HCT116 (cell line): Measurements from ENCODE around the gene CDK19. TPM values are rescaled to one million over a fixed set of nuclear protein-coding genes. Genes with fewer than 3 reads are reported as not detected.

Experiments used
- ATAC-seq: fragments of 200-7000 bp; cut with Tn5 transposase; 2 replicates; pipeline ENCODE4 v1.9.1; 2020; ENCODE audit warnings: mild to moderate bottlenecking, moderate library complexity
- BruUV-seq: library from RNA; stranded (reverse); fragments of 400-500 nt; replicated peaks from 2 replicates; lab custom pipeline; 2021; lab: Mats Ljungman, UMichigan
- CTCF ChIA-PET: fragments of 300-600 bp; sonication (Branson Sonifier 250); formaldehyde crosslinking; loops from one replicate; lab custom pipeline; 2021; ENCODE audit warnings: antibody characterized with exemption; lab: Charles Lee
- POLR2A ChIA-PET: fragments of 300-600, 350-600 bp; sonication (Branson Sonifier 250); formaldehyde crosslinking; loops from one replicate; lab custom pipeline; 2021; ENCODE audit warnings: antibody characterized with exemption; lab: Charles Lee
- RAD21 ChIA-PET, 2 experiments: fragments of 300-600 bp; sonication (Branson Sonifier 250); formaldehyde crosslinking; loops; one replicate each; lab custom pipeline; 2023; ENCODE audit warnings: low total read pairs in 2 of 2; ENCODE audit not compliant: uncharacterized antibody in 2 of 2, unreplicated experiment in 2 of 2, low non-redundant PET in 1 of 2; lab: Charles Lee
- DNase-seq: peaks from one replicate; pipeline ENCODE4 v3.0.0-alpha.2; 2010; ENCODE audit warnings: low read depth, low spot score
- H2AFZ ChIP-seq: fragments of 200-600 bp; shearing (Covaris generic), sonication (generic); 2 replicates; pipeline ENCODE4 v1.6.1; 2017; ENCODE audit warnings: low read depth, mixed run types, mixed read lengths, antibody characterized with exemption, low read length; ENCODE audit not compliant: poor library complexity, severe bottlenecking
- H3K27ac ChIP-seq: 2 replicates; pipeline ENCODE4 v1.5.1; 2012; ENCODE audit warnings: low read depth, low read length
- H3K27me3 ChIP-seq: fragments of 200-600 bp; sonication (generic); 2 replicates; pipeline ENCODE4 v1.6.1; 2016; ENCODE audit warnings: mixed run types, low read length, mixed read lengths; ENCODE audit not compliant: insufficient read depth
- H3K36me3 ChIP-seq, 2 experiments: fragments of 200-500 bp in 1 of 2; fragments of 200-600 bp in 1 of 2; sonication (Bioruptor generic) in 1 of 2; sonication (generic) in 1 of 2; 2 replicates each; pipeline versions ENCODE4 v1.5.1 to v1.6.1; 2014 to 2016; ENCODE audit warnings: low read length in 2 of 2, inconsistent platforms in 1 of 2, mixed read lengths in 1 of 2, mixed run types in 1 of 2; ENCODE audit not compliant: insufficient read depth in 2 of 2, control insufficient read depth in 1 of 2
- H3K4me1 ChIP-seq, 2 experiments: fragments of 200-600 bp in 1 of 2; sonication (generic) in 1 of 2; 2 replicates each; pipeline versions ENCODE4 v1.5.1 to v1.6.1; 2012 to 2017; ENCODE audit warnings: low read length in 2 of 2, inconsistent platforms in 1 of 2, mild to moderate bottlenecking in 1 of 2, mixed read lengths in 1 of 2, mixed run types in 1 of 2, moderate library complexity in 1 of 2; ENCODE audit not compliant: insufficient read depth in 2 of 2, control insufficient read depth in 1 of 2
- H3K4me2 ChIP-seq: fragments of 200-600 bp; sonication (generic); 2 replicates; pipeline ENCODE4 v1.6.1; 2017; ENCODE audit warnings: mixed run types, low read length, mixed read lengths
- H3K4me3 ChIP-seq, 2 experiments: fragments of 200-600 bp in 1 of 2; sonication (generic) in 1 of 2; replicated peaks in 1 of 2; 2 replicates each; pipeline ENCODE4 v1.5.1; 2011 to 2016; ENCODE audit warnings: low read length in 2 of 2, control low read depth in 1 of 2, low read depth in 1 of 2, mild to moderate bottlenecking in 1 of 2, mixed read lengths in 1 of 2, mixed run types in 1 of 2
- H3K79me2 ChIP-seq: fragments of 200-600 bp; sonication (generic); 2 replicates; pipeline ENCODE4 v1.6.1; 2017; ENCODE audit warnings: mild to moderate bottlenecking, mixed run types, low read length, moderate library complexity, mixed read lengths; ENCODE audit not compliant: insufficient read depth
- H3K9ac ChIP-seq: fragments of 200-600 bp; sonication (generic); 2 replicates; pipeline ENCODE4 v1.6.1; 2016; ENCODE audit warnings: low read length, mixed read lengths
- H3K9me2 ChIP-seq: fragments of 200-600 bp; sonication (generic), shearing (Covaris generic); 2 replicates; pipeline ENCODE4 v1.6.1; 2017; ENCODE audit warnings: mixed run types, mild to moderate bottlenecking, moderate library complexity; ENCODE audit not compliant: insufficient read depth
- H3K9me3 ChIP-seq, 2 experiments: fragments of 200-500 bp in 1 of 2; fragments of 200-600 bp in 1 of 2; sonication (Bioruptor generic) in 1 of 2; sonication (generic) in 1 of 2; 2 replicates each; pipeline ENCODE4 v1.6.1; 2014 to 2017; ENCODE audit warnings: low read length in 2 of 2, mixed read lengths in 2 of 2, inconsistent platforms in 1 of 2, low read depth in 1 of 2, mild to moderate bottlenecking in 1 of 2, mixed run types in 1 of 2, moderate library complexity in 1 of 2; ENCODE audit not compliant: control insufficient read depth in 1 of 2, insufficient read depth in 1 of 2
- H4K20me1 ChIP-seq: fragments of 200-600 bp; sonication (generic), shearing (Covaris generic); 2 replicates; pipeline ENCODE4 v1.6.1; 2017; ENCODE audit warnings: mixed run types, mild to moderate bottlenecking, moderate library complexity; ENCODE audit not compliant: insufficient read depth
- CTCF ChIP-seq, 3 experiments: fragments of 200-600 bp in 1 of 3; sonication (generic) in 1 of 3; IDR thresholded peaks in 2 of 3; conservative IDR thresholded peaks in 1 of 3; 2 replicates each; pipeline ENCODE4 v1.5.1; 2012 to 2017; ENCODE audit warnings: low read depth in 2 of 3, low read length in 2 of 3, antibody characterized with exemption in 1 of 3, borderline replicate concordance in 1 of 3, control low read depth in 1 of 3, mild to moderate bottlenecking in 1 of 3, mixed read lengths in 1 of 3, mixed run types in 1 of 3, moderate library complexity in 1 of 3; ENCODE audit not compliant: insufficient read depth in 1 of 3
- EZH2 ChIP-seq: fragments of 200-600 bp; sonication (generic); IDR thresholded peaks from 2 replicates; pipeline ENCODE4 v1.6.1; 2017; ENCODE audit warnings: antibody characterized with exemption, mixed run types
- FOSL1 ChIP-seq: IDR thresholded peaks from 2 replicates; pipeline ENCODE4 v1.6.1; 2012; ENCODE audit warnings: low read depth
- JUND ChIP-seq: IDR thresholded peaks from 2 replicates; pipeline ENCODE4 v1.6.1; 2012
- SRF ChIP-seq: IDR thresholded peaks from 2 replicates; pipeline ENCODE4 v1.6.1; 2012; ENCODE audit warnings: low read depth
- intact Hi-C: fragments of 100-400 bp; cut with micrococcal nuclease; formaldehyde crosslinking; loops from 2 replicates; pipeline ENCODE4 v1.10.0; 2022
- total RNA-seq: library from RNA; stranded (reverse); gene quantifications from one replicate; pipeline ENCODE4 v1.2.1, GENCODE V29; 2021; ENCODE audit not compliant: unreplicated experiment
- TF ChIP-seq, protein P1 (sequence below): IDR thresholded peaks from 2 replicates; pipeline ENCODE4 v1.6.1; 2012; ENCODE audit warnings: low read depth

CDK19 gene
- total RNA-seq, 1 experiment from 2014 or later: 20.0 TPM

GRCh38 chr6:110566346-110567125 lies 248.7 kb downstream of the CDK19 start:
- Histone ChIP-seq H3K27me3 (no peaks in the 10 kb centered on the region), H3K79me2 (no peaks in the 10 kb centered on the region), H3K4me3 (no peak overlapping the region), H4K20me1 (no peaks in the 10 kb centered on the region), H3K4me2 (no peak overlapping the region), H3K36me3 (no peaks in the 10 kb centered on the region), H3K27ac (no peak overlapping the region), H3K9me2 (no peaks in the 10 kb centered on the region), H3K9ac (no peak overlapping the region), H2AFZ (no peak overlapping the region), H3K4me1 (peaks cover 7 to 11% of the 10 kb centered on the region in 2 experiments), H3K9me3 (no peaks in the 10 kb centered on the region)
- intact Hi-C loops: no loop called here
- ChIA-PET RAD21 (no interaction called here), POLR2A (no interaction called here), CTCF (no interaction called here)
- ATAC-seq (no peak), DNase-seq (no peak)
- BruUV-seq: no TSS peak
- TF ChIP-seq CTCF (IDR thresholded peaks at IDR 0.05 in 2 of 3, conservative IDR thresholded peaks at IDR 0.05 in 1 of 3; ENCODE audit: borderline replicate concordance in 1 of 3, insufficient read depth in 1 of 3, low read depth in 2 of 3, low read length in 2 of 3) (no peak), FOSL1 (no peak), SRF (no peak), EZH2 (no peak), JUND (no peak)
- TF ChIP-seq, protein P1, sequence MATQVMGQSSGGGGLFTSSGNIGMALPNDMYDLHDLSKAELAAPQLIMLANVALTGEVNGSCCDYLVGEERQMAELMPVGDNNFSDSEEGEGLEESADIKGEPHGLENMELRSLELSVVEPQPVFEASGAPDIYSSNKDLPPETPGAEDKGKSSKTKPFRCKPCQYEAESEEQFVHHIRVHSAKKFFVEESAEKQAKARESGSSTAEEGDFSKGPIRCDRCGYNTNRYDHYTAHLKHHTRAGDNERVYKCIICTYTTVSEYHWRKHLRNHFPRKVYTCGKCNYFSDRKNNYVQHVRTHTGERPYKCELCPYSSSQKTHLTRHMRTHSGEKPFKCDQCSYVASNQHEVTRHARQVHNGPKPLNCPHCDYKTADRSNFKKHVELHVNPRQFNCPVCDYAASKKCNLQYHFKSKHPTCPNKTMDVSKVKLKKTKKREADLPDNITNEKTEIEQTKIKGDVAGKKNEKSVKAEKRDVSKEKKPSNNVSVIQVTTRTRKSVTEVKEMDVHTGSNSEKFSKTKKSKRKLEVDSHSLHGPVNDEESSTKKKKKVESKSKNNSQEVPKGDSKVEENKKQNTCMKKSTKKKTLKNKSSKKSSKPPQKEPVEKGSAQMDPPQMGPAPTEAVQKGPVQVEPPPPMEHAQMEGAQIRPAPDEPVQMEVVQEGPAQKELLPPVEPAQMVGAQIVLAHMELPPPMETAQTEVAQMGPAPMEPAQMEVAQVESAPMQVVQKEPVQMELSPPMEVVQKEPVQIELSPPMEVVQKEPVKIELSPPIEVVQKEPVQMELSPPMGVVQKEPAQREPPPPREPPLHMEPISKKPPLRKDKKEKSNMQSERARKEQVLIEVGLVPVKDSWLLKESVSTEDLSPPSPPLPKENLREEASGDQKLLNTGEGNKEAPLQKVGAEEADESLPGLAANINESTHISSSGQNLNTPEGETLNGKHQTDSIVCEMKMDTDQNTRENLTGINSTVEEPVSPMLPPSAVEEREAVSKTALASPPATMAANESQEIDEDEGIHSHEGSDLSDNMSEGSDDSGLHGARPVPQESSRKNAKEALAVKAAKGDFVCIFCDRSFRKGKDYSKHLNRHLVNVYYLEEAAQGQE: no peak
